Stimulated activated CD8-positive, alpha-beta memory T cell treated with anti-CD3 and anti-CD28 coated beads, Interleukin-15, amount 100 ng/mL, for 48 hours (primary cell): ENCODE data around the gene MSLN.

Experiments used
- DNase-seq, 2 donors: peaks; one replicate each; pipeline ENCODE4 v3.0.0-alpha.2; 2020; ENCODE audit warnings: low read depth in 2 of 2

The MSLN gene

DNA sequence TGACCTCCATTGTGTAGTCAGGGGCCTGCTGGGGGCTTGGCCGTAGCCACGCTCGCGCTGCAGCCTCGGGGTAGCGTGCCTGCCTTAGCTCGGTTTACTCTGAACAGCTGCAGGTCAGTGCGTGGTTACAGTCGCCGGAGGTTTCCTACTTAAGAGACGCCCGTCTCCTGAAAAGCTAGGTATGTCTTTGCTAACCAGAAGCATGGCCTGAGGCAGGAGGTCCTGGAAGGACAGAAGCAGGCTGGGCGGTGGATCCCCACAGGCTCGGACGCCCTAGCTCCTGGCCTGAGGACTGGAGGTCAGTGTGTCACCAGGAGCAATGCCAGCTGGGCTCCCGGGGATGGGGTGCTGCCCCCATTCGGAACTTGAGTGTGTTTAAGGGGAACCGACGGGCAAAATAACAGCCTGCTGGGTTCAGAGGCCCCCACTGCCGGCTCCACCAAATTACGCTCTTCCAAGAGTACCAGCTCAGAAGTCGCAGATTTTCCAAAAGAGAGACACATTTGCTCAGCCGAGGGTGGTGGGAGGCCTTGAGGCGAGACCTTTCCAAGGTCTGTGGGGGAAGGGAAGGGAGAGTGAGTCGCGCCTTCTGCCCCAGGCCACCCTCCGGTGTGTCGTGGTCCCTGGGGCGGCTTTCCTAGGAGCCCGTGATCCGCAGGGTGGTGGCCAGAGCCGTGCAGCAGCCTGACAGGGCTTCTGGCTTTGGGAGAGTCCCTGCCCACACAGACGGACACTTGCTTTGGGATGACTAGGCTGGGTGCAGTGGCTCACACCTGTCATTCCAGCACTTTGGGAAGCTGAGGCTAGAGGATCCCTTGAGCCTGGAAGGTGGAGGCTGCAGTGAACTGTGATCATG, 43.9 kb downstream of the MSLN start:
- no peak for DNase-seq

DNA sequence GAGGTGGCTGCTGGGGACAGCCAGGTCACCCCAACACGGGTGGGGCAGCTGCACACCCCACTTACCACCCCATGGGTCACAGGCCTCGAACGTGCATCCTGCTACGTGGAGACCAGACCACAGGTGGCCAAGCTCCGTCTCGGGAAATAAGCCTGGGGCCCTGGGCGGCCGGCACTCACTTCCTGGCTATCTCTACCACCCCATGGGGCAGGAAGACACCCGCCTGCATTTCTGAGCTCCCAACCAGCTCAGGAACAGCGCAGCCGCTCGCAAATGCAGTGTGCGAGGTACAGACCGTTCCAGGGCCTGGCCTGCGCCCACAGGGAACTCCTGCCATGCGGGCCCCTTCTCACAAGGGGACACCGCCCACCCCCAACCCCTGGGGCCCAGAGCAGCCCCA, 44.9 kb downstream of the MSLN start:
- DNase-seq: no peak

DNA sequence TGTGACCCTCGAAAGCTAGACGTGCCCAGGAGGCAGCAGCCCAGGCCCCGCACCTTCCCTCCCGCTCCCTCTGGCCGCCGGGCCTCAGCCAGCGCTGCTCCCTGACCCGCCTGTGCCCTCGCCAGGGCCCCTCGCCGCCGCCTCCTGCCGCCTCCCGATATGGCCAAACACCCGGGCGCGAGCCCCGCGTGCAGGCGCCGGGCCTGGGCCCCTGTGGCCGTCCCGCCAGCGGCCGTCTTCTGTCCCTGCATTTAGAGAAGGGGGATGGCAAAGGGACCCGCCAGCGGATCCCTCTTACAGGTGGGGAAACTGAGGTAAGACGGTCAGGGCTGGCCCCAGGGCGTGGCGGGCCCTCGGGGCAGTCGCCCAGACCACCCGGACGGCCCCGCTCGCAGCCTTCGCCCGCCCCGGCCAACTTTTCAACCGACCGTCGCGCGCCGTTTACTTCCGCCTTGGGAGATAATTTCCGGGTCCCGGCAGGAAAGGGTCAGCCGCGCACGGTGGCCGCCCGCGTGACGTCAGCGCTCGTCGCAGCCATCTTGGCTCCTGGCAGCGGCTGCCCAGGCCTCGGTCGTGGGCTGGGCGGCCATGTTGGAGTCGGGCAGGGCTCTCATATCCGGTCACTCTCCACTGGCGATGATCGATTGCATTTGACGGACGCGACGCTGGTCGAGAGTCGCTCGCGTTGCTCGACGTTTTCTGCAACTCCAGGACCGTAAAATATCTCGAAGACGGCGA, 47.0 kb downstream of the MSLN start:
- peak; percentile 82 to 90 for DNase-seq

DNA sequence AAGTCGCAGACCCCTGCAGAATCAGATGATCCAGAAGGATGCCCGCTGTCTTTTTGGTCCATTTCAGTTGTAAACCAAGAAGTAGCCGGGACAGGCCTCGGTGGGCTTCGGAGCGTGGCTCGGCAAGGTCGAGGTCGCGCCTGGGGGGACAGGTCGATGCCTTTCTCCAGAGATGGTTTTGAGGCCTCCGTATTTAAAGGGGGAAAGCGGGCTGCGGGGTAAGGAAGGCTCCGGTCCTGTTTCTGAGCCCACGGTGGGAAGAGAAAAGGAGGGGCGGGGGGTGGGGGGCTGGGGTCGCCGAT, 47.5 kb downstream of the MSLN start:
- DNase-seq: no peak

DNA sequence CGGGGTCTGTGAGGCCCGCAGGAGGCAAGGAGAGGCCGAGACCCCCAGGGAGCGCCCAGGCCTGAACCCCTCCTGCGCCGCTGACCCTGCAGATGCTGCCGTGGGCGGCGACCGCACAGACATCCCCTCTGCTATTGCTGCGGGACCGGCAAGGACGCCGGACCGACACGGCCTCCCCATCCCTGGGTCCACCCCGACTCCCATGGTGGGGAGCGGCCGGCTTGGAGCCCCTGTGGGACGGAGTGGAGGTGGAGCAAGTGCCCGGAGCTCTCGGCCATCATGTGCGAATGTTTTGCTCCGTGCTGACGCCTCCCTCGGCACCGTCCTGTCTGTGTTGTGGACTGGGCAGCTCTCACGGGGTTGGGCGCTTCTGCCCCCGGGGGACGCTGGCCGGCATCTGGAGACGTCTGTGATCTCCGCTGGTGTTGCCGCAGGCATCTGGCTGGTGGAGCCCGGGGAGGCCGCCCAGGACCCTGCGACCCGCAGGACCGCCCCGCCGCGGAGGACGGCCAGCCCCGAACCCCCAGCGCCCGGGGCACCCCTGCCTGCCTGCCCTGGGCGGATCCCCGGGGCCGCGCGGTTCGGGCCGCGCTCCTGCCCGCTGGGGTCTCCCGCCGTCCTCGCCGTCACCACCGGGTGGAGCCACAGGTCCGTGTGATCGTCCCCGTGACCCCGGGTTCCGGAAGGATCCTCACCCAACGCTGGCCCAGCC, 52.8 kb downstream of the MSLN start:
- DNase-seq: peak in 1 of 2 donors; percentile 32

DNA sequence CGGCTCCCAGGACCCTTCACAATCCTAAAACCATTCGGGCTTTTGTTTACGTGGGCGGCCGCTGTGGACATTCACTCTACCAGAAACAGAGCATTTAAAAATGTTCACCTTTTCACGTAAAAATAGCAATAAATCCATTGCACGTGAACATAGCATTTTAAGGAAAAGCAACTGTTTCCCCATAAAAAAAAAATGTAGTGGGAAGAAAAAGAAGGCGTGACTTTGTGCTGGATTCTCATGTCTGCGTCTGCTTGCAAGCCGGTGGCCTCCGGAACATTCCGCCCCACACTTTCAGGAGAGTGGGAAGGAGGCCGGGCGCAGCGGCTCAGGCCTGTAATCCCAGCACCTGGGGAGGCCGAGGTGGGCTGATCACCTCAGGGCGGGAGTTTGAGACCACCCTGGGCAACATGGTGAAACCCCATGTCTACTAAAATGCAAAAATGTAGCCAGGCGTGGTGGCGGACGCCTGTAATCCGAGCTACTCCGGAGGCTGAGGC, 53.4 kb downstream of the MSLN start:
- no peak for DNase-seq

DNA sequence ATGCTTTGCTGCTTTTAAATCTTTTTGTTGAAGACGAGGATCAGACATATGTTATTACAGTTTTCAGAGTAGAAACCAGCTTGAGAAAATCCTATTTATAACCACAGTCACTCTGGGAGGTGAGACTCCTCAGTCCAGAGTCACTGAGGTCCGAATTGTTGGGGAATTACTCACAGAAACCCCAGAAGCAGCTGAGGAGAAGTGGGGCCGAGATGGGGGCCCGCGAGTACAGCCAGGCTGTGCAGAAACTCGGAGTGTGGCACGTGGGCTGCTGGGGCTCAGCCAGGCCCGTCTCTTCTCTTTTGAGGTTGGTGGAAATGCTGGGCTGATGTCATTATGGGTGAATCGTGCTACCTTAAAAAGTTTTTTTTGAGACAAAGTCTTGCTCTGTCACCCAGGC, 54.4 kb downstream of the MSLN start:
- no peak for DNase-seq

DNA sequence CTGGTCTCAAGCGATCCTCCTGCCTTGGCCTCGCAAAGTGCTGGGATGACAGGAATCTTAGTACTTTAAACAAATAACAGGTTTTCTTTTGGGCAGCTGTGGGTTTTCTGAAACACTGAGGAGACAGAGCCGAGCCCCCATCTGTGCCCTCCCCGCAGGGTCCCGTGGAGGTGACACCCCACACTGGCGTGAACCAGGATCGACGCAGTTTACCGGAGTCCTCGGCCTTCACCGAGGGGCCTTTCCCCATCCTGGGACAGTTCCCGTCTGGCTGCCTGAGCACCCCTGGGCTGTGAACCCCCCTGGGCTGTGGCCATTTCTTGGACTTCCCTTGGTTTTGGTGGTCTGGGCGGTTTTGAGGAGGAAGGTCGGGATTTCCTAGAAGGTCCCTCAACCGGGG, 55.3 kb downstream of the MSLN start:
- DNase-seq: no peak

DNA sequence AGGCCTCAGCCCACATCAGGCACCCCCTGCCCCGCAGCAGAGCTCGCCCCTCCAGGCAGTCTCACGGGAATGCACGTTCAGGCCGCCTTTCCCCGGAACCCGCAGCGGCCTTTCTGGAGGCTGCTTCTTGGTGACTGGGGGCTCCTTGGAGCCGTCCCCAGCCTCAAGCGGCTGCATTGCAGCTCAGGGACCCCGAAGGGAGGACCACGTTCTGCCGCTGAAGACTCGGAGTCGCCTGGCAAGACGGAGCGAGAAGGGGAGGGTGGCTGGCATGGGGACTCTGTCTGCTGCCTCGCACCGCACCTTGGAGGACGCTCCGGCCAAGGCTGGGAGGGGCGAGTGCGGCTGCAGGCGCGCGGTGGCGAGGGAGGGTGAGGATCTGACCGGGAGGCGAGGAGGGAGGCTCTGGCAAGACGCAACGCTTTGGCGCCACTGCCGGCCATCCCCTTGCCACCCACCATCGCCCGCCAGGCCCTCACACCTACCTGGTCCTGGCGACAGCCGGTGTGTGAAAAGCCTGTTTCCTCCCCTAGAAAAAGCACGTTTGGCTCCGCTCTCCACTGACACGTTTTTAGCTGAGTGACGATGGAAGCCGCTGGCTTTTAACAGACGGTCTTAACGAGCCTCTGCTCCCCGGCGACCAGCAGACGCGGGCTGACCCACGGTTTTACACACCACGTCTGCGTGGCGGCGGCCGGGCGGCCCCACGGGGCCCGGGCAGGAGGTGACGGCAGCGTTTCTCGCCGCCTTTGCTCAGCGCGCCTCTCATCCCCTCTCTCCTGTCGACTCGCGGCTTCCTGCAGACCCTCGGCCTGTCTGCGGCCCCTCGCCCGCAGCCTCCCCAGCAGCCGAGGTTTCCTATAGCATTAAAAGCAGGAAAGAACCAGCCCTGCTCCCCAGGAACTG, 56.7 kb downstream of the MSLN start:
- DNase-seq: no peak

DNA sequence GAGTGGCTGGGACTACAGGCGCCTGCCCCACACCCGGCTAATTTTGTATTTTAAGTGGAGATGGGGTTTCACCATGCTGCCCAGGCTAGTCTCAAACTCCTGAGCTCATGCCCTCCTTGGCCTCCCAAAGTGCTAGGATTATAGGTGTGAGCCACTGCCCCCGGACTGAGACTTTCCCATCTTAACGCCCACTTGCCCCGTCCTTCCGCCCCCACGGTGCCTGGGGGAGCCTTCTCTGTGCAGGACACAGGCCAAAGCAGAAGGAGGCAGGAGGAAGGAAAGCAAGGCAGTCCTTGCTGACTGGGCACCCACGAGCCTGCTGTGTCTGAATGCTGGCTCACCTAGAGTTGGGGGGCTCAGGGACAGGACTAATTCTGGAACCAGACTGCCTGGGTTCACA, 57.6 kb downstream of the MSLN start:
- DNase-seq: no peak
